K562 (cell line): ENCODE results near the gene LY6G6F. TPM values are rescaled to one million over a fixed set of nuclear protein-coding genes. Genes with fewer than 3 reads are reported as not detected.

Experiments
- CTBP1 ChIP-seq: fragments of 450-650 bp; IDR thresholded peaks from 2 replicates; pipeline ENCODE4 v1.6.1; 2016; ENCODE audit warnings: borderline replicate concordance
- NR2C2 ChIP-seq, 2 experiments: fragments of 200-800 bp in 1 of 2; sonication (Bioruptor generic) in 1 of 2; sonication (generic) in 1 of 2; formaldehyde crosslinking in 1 of 2; IDR thresholded peaks; 2 replicates each; pipeline versions ENCODE4 v1.6.1 to v1.8.0; 2016 to 2022; ENCODE audit warnings: mild to moderate bottlenecking in 1 of 2, missing compliant biosample characterization in 1 of 2, missing genetic modification characterization in 1 of 2, missing genetic modification reagents in 1 of 2
- PML ChIP-seq: IDR thresholded peaks from 2 replicates; pipeline ENCODE4 v1.6.1; 2012; ENCODE audit warnings: low read length, inconsistent platforms
- RBBP5 ChIP-seq: fragments of 200-600 bp; sonication (generic); IDR thresholded peaks from 2 replicates; pipeline ENCODE4 v1.6.1; 2012; ENCODE audit warnings: borderline replicate concordance, mild to moderate bottlenecking, low read length, control low read depth, inconsistent platforms; ENCODE audit not compliant: insufficient read depth, poor library complexity, severe bottlenecking
- SRF ChIP-seq, 2 experiments: fragments of 250-450, 450-650 bp in 1 of 2; sonication (Bioruptor Pico) in 1 of 2; sonication (generic) in 1 of 2; formaldehyde crosslinking; IDR thresholded peaks; 2 replicates each; pipeline versions ENCODE4 v1.5.0 to v1.5.1; 2020 to 2022; ENCODE audit warnings: mild to moderate bottlenecking in 1 of 2, missing genetic modification reagents in 1 of 2
- ZNF57 ChIP-seq: fragments of 450-650 bp; formaldehyde crosslinking; IDR thresholded peaks from 2 replicates; pipeline ENCODE4 v1.4.0; 2020; ENCODE audit warnings: mild to moderate bottlenecking, moderate library complexity
- ZNF79 ChIP-seq: fragments of 250-450 bp; sonication (Bioruptor Pico); IDR thresholded peaks from 2 replicates; pipeline ENCODE4 v1.4.0; 2020; ENCODE audit warnings: low read depth, mild to moderate bottlenecking, moderate library complexity
- polyA plus RNA-seq, 8 experiments: library from polyadenylated mRNA; depleted of rRNA in 4 of 8; stranded (reverse) in 5 of 8; unstranded in 3 of 8; fragments of >200 nt; fragmentation: Nextera tagmentation in 2 of 8; fragmentation: Illumina TruSeq in 1 of 8; extraction: Ambion mirVana in 2 of 8; extraction: Trizol in 1 of 8; gene quantifications; 2 replicates each; pipeline versions ENCODE4 v1.2.1 to v1.2.3, GENCODE V29; 2011 to 2014; ENCODE audit warnings: inconsistent platforms in 1 of 8, missing spikeins in 1 of 8
- total RNA-seq, 7 experiments: library from RNA; depleted of rRNA in 6 of 7; stranded (reverse); fragments of >200 nt in 6 of 7; fragmentation: Illumina TruSeq in 2 of 7; extraction: Trizol in 2 of 7; gene quantifications; 2 replicates each; pipeline versions ENCODE4 v1.2.1 to v1.2.3, GENCODE V29; 2011 to 2021; ENCODE audit warnings: low replicate concordance in 1 of 7
- TF ChIP-seq, protein P1 (sequence below): sonication (generic); formaldehyde crosslinking; IDR thresholded peaks from 2 replicates; pipeline ENCODE4 v1.8.0; 2022; ENCODE audit warnings: missing genetic modification reagents, mild to moderate bottlenecking, borderline replicate concordance
- TF ChIP-seq, protein P2 (sequence below): sonication (generic); formaldehyde crosslinking; IDR thresholded peaks from 2 replicates; pipeline ENCODE4 v1.8.1; 2023; ENCODE audit warnings: missing genetic modification reagents, mild to moderate bottlenecking, borderline replicate concordance
- TF ChIP-seq, protein P3 (sequence below), 3 experiments: fragments of 200-800 bp in 1 of 3; sonication (Bioruptor generic) in 1 of 3; sonication (generic) in 1 of 3; formaldehyde crosslinking in 1 of 3; IDR thresholded peaks; 2 replicates each; pipeline versions ENCODE4 v1.6.1 to v1.8.0; 2016 to 2022; ENCODE audit warnings: mild to moderate bottlenecking in 2 of 3, missing compliant biosample characterization in 2 of 3, missing genetic modification characterization in 2 of 3, missing genetic modification reagents in 1 of 3

The LY6G6F gene
- total and polyA plus RNA-seq, 9 of the 15 experiments (the other 6 are each of a cell fraction or from before 2014, with no cell fraction given) = 0.14 to 0.50 (median 0.28) TPM; not detected in 2

DNA sequence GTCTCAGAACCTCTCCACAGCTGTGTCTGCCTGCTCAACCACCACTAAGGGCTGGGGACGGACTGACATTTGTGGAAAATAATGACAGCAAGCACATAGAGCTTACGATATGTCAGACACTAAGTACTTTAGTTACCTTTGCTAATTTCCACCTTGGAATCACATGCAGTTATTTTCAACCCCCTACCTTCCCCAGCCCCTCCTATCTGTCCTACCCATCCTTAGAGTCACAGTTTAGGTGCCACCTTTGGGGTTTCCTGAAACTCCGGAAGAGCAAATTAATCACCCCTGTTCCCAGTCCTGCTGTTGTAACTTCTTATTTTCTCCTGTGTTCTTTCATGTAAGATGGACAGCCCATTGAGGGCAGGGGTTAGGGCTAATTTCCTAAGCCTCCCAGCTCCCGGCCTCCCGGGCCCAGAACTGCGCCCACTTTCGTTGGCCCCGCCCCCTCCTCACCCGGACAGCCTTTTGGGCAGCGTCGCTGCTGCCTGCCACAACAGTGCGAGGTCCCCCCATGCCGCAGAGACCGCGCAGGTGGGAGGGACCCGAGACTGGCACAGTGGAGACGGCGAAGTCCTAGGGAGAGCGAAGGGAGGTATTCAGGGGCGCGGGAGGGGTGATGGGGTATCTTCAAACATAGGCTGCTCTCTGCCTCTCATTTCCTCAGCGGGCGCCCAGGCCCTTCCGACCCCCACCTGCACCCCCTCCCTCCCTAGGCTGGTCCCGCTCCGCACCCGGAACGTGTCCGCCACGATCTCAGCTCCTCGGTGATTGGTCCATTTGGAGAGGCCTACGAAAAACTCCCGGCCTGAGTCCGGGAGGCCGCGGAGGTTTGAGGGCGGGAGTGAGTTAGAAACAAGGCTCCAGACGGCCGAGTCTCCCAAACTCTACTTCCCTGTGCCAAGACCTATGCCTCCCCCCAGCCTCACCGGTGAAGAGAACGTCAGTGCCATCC, 21.3 kb downstream of the LY6G6F start (continued):
- TF ChIP-seq, protein P1, sequence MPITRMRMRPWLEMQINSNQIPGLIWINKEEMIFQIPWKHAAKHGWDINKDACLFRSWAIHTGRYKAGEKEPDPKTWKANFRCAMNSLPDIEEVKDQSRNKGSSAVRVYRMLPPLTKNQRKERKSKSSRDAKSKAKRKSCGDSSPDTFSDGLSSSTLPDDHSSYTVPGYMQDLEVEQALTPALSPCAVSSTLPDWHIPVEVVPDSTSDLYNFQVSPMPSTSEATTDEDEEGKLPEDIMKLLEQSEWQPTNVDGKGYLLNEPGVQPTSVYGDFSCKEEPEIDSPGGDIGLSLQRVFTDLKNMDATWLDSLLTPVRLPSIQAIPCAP (CRISPR knock-in tag) = no peak
- TF ChIP-seq, protein P2, sequence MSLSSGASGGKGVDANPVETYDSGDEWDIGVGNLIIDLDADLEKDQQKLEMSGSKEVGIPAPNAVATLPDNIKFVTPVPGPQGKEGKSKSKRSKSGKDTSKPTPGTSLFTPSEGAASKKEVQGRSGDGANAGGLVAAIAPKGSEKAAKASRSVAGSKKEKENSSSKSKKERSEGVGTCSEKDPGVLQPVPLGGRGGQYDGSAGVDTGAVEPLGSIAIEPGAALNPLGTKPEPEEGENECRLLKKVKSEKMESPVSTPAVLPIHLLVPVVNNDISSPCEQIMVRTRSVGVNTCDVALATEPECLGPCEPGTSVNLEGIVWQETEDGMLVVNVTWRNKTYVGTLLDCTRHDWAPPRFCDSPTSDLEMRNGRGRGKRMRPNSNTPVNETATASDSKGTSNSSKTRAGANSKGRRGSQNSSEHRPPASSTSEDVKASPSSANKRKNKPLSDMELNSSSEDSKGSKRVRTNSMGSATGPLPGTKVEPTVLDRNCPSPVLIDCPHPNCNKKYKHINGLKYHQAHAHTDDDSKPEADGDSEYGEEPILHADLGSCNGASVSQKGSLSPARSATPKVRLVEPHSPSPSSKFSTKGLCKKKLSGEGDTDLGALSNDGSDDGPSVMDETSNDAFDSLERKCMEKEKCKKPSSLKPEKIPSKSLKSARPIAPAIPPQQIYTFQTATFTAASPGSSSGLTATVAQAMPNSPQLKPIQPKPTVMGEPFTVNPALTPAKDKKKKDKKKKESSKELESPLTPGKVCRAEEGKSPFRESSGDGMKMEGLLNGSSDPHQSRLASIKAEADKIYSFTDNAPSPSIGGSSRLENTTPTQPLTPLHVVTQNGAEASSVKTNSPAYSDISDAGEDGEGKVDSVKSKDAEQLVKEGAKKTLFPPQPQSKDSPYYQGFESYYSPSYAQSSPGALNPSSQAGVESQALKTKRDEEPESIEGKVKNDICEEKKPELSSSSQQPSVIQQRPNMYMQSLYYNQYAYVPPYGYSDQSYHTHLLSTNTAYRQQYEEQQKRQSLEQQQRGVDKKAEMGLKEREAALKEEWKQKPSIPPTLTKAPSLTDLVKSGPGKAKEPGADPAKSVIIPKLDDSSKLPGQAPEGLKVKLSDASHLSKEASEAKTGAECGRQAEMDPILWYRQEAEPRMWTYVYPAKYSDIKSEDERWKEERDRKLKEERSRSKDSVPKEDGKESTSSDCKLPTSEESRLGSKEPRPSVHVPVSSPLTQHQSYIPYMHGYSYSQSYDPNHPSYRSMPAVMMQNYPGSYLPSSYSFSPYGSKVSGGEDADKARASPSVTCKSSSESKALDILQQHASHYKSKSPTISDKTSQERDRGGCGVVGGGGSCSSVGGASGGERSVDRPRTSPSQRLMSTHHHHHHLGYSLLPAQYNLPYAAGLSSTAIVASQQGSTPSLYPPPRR (CRISPR knock-in tag) = peak; percentile 66; the same call in 1 of the 2 replicates
- TF ChIP-seq ZNF79 (CRISPR knock-in tag) (0 out of 2 replicates have a peak, but pooled peaks have one; percentile 21), NR2C2 (CRISPR knock-in tag; IDR thresholded peaks at IDR 0.05) (peak; percentile 65; the same call in 1 of the 2 replicates), NR2C2 (tag; IDR thresholded peaks at IDR 0.05) (no peak), ZNF57 (no peak), SRF (CRISPR knock-in tag; IDR thresholded peaks at IDR 0.05) (0 out of 4 replicates have a peak, but pooled peaks of 1 of the 2 experiments have one; percentile 4), RBBP5 (peak; percentile 26), CTBP1 (0 out of 2 replicates have a peak, but pooled peaks have one; percentile 9), PML (no peak; the same call in 1 of the 2 replicates)
- TF ChIP-seq, protein P3, sequence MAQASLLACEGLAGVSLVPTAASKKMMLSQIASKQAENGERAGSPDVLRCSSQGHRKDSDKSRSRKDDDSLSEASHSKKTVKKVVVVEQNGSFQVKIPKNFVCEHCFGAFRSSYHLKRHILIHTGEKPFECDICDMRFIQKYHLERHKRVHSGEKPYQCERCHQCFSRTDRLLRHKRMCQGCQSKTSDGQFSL (CRISPR knock-in tag; IDR thresholded peaks at IDR 0.05) = 0 out of 2 replicates have a peak, but pooled peaks have one; percentile 67
- TF ChIP-seq, protein P3 (tag; IDR thresholded peaks at IDR 0.05) = no peak
